Hematopoietic multipotent progenitor cell treated with erythropoietin and hydrocortisone succinate and interleukin-3 and kit ligand, for 17 days (in vitro differentiated cells): ENCODE data around the gene CENPF.

Experiments used
- DNase-seq: peaks from one replicate; pipeline ENCODE4 v3.0.0-alpha.2; 2015; ENCODE audit warnings: low spot score

The CENPF gene

DNA sequence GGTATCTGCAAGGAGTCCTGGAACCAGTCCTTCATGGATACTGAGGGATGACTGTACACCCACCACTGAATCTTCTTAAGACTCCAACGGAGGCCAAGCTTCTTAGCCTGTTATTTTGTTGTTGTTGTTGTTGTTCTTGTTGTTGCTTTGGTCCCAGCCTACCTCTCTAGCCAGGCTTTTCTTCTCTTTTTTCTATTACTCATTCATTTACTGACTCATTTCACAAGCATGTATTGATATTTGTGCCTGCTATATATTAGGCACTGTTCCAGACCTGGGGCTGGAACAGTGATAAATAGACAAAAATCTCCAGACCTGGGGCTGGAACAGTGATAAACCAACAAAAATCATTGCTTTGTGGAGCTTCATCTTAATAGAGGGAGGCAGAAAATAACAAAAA, 20.4 kb downstream of the CENPF start:
- DNase-seq, result no peak

DNA sequence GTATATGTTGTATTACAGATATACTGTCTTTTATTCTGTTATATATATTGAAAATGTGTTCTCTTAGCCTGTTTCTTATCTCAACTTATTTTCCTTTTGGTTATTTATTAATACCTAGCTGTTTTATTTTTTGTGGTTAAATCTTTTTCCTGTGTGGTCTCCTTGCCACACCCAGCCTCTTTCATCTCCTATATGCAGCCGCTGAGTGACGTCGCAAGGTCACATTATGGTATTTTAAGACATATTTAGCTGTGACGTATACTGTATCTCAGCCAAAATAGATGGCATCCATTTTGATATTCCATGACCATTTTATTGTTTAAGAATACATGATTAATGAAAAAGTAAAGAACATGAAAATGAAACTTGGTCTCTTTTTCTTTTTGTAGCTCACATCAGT, 29.1 kb downstream of the CENPF start:
- DNase-seq, result no peak

DNA sequence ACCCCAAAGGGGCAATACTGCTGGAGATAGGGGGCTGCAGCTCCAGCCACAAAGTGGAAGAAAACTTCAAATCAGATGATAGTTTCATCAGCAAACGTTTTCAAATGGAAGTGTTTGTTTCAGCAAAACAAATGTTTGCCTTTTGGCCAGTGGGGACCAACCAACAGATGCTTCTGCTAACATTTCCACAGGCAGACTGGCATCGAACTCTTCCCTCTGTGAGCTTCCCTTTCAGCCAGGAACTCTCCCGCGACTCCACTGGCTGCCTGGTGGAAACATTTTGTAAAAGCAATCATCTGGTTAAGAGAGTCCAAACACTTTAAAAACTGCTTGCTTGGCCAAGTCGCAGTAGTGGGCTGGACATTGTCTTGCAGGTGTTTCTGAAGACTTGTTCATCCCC, 30.7 kb downstream of the CENPF start:
- no peak for DNase-seq

DNA sequence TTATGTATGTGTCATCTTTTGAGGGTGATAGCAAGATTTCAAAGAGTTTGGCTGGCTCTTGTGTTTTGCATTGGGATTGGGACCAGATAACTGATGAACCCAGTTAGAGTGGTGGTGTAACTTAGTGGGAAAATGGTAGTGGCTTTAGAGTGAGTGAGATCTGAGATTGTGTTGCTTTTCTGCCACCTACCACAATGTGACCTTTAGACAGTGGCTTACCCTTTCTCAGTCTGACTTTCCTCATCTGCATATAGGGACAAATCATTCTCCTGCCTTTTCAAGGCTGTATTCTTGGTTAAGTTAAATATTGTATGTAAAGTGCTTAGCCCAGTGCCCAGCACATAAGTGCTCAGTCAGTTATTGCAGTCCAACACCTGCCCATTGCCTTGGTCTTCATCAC, 31.3 kb downstream of the CENPF start:
- DNase-seq, result no peak

DNA sequence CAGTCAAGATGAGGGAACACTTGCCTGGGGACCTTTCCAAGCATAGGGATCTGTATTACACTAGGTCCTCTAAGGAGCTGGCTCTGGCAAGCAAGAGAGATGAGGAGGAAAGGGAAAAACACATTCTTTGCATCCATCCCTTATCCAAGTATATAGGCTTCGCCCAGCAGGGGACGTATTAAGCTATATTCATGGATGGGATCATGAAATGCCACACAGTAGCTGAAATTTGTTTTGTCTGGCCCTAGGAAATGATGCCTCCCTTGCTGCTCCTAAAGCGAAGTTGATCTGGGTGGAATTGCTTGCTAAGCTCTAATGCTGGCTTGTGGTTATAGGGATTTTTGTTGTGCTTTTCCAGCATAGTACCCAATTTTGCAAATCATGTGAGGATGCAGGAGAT, 32.1 kb downstream of the CENPF start:
- DNase-seq, result no peak

DNA sequence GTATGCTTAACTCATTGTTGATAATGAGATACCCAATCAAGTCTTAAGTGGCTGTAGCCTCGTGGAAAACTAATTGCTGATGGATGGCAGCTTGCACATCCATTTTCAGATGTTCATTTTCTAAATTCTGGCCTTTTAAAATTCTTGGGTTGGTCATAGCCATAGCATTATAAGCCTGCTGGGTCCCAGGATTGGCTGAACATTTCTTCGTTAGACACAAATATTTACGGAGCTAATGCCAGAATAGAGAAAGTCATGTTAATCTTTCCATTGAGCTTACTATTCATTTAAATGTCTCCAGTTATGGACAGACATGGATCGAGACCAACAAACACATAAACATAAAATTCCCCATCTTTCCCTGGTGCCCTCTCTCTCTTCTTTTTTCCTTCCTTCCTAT, 32.5 kb downstream of the CENPF start:
- no peak for DNase-seq

DNA sequence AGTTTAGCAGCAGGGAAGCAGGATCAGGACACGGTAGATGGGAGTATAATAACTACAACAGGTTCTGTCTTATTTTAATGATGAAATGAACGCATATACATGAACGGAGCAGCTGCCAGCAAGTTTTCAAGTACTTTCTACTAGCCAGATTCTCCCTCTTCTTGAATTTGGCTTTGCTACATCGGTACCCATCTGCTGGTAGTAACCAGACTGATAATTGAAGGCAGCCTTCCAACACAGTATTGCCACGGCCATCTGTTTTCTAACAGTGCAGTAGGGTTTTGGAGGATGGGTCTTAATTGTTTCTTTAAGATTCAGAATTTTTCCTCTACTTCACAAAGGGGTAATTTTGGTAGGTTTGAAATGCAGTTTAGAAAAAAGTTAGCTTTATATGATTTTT, 33.4 kb downstream of the CENPF start:
- no peak for DNase-seq

DNA sequence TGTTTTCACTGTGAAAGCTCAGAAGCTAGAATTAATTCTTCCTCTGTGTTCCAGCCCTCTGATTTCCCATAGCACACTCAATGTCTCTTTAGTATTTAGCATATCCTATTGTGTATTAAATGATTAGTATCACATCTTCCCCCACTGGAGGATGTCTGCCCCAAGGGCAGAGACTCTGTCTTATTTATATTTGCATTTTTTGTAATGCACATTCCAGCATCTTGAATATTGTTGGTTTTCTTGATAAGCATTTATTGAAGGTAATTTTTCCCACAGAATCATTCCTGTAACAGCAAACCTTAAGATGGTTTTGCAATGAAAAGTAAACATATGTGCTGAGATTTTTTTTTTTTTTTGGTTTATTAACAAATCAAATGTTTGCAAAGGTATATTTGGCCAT, 34.1 kb downstream of the CENPF start:
- no peak for DNase-seq

DNA sequence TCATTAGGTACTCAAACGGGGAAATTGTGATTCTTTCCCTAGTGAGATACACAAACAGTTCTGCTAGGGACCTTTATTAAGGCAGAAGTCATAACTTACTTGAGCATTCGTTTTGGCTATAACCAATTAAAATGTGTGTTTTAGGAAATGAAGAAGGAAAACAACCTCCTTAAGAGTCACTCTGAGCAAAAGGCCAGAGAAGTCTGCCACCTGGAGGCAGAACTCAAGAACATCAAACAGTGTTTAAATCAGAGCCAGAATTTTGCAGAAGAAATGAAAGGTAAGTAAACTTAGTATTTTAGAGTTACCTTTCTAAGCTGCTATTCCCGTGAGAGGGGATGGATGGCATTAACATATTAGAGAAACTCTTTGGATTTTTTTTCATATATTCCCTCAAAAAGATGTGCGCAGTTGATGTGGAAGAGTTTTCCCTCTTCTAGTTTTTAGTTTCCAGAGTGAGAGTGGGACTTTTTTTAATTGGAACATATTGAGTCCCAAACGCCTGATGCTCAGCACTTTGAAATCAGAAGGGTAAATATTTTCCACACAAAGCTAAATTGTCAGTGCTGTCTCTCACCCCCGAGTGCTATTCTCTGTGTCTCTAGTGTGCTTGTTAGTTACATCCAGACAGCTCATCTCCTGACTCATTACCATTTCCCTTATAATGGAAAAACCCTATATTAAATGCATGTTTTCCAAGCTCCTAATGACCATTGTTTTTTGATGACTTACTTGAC, 34.9 kb downstream of the CENPF start:
- DNase-seq, result peak; percentile 23

DNA sequence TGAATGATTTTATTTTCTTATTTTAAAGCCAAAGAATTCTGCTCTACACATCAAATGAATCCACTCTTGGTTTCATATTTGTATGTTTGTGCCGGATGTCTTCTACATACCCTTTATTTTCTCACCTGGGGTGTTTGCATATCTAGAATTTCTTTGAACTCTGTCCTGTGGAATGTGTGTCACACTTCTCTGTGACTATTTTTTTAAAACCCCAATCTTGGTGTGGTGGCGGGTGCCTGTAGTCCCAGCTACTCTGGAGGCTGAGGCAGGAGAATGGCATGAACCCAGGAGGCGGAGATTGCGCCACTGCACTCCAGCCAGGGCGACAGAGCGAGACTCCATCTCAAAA, 35.4 kb downstream of the CENPF start:
- no peak for DNase-seq

DNA sequence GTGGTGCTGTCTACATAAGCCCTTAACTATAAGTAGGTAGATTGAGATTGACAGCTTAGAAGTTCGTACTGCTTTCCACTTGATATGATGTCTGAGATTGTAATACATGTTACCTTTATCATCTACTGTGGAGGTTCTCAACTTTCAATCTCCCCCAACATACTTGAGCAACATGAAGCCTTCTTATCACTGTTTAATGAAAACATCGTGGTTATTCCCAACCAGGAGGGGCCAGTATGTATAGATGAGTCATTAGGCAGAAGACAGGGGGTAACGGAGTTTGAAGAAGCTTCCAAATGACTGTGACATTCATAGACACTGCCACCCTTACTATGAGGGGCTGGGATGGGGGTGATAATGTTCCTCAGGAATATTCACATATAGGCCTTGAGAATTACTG, 36.0 kb downstream of the CENPF start:
- no peak for DNase-seq

DNA sequence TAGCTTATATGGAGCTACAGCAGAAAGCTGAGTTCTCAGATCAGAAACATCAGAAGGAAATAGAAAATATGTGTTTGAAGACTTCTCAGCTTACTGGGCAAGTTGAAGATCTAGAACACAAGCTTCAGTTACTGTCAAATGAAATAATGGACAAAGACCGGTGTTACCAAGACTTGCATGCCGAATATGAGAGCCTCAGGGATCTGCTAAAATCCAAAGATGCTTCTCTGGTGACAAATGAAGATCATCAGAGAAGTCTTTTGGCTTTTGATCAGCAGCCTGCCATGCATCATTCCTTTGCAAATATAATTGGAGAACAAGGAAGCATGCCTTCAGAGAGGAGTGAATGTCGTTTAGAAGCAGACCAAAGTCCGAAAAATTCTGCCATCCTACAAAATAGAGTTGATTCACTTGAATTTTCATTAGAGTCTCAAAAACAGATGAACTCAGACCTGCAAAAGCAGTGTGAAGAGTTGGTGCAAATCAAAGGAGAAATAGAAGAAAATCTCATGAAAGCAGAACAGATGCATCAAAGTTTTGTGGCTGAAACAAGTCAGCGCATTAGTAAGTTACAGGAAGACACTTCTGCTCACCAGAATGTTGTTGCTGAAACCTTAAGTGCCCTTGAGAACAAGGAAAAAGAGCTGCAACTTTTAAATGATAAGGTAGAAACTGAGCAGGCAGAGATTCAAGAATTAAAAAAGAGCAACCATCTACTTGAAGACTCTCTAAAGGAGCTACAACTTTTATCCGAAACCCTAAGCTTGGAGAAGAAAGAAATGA, 37.6 kb downstream of the CENPF start:
- no peak for DNase-seq

DNA sequence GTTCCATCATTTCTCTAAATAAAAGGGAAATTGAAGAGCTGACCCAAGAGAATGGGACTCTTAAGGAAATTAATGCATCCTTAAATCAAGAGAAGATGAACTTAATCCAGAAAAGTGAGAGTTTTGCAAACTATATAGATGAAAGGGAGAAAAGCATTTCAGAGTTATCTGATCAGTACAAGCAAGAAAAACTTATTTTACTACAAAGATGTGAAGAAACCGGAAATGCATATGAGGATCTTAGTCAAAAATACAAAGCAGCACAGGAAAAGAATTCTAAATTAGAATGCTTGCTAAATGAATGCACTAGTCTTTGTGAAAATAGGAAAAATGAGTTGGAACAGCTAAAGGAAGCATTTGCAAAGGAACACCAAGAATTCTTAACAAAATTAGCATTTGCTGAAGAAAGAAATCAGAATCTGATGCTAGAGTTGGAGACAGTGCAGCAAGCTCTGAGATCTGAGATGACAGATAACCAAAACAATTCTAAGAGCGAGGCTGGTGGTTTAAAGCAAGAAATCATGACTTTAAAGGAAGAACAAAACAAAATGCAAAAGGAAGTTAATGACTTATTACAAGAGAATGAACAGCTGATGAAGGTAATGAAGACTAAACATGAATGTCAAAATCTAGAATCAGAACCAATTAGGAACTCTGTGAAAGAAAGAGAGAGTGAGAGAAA, 38.4 kb downstream of the CENPF start:
- DNase-seq, result no peak

DNA sequence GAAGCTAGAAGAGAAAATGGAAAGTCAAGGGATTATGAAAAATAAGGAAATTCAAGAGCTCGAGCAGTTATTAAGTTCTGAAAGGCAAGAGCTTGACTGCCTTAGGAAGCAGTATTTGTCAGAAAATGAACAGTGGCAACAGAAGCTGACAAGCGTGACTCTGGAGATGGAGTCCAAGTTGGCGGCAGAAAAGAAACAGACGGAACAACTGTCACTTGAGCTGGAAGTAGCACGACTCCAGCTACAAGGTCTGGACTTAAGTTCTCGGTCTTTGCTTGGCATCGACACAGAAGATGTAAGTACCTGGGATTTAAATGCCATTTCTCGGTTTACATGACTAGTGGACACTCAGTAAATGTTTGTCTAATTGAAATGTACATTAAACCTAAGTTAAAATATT, 40.0 kb downstream of the CENPF start:
- no peak for DNase-seq

DNA sequence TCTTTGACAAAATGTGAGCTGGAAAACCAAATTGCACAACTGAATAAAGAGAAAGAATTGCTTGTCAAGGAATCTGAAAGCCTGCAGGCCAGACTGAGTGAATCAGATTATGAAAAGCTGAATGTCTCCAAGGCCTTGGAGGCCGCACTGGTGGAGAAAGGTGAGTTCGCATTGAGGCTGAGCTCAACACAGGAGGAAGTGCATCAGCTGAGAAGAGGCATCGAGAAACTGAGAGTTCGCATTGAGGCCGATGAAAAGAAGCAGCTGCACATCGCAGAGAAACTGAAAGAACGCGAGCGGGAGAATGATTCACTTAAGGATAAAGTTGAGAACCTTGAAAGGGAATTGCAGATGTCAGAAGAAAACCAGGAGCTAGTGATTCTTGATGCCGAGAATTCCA, 42.7 kb downstream of the CENPF start:
- DNase-seq, result no peak

DNA sequence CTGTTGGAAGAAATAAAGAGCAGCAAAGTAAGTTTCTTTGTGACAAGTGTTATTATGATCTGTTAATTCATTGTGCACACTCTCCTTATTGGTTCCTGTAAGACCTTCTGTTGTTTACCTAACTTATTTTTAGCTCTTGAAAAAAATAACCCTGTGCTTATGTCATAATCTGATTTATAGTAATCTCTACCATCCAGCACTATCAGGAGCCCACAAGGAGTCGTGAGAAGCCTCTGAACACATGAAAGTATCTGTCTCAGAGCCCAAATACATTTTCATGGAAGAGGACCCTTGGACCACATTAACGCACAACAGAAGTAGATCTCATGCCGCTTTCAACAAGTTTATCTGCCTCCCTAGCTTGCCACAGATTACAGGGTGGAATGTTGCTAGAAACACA, 45.8 kb downstream of the CENPF start:
- no peak for DNase-seq

DNA sequence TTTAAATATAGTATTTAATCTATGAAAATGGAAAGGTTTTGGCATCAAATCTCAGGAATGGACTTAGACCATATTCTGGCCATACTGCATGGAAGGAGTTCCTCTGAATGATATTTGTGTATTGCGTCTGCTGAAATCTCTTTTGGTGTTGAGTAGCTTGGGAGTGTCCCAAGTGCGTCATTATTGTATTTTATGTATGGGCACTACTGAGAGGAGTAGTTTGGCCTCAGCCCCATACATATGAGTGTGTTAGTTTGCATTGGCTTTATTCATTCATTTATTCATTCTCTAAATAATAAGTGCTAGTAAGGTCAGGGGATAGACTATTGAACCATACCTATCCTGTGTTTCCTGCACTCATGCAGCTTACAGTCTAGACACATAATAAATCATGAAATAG, 46.6 kb downstream of the CENPF start:
- no peak for DNase-seq

DNA sequence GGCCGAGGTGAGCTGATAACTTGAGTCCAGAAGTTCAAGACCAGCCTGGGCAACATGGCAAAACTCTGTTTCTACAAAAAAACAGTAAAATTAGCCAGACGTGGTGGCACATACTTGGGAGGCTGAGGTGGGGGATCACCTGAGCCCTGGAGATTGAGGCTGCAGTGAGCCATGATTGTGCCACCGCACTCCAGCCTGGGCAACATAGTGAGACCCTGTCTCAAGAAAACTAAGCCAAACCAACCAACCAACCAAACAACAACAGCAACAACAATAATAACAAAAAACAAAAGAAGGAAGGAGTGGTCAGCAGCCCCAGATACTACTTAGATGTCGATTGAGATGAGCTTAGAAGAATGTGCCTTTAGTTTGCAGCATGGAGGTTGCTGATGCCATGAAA, 47.7 kb downstream of the CENPF start:
- DNase-seq, result no peak

DNA sequence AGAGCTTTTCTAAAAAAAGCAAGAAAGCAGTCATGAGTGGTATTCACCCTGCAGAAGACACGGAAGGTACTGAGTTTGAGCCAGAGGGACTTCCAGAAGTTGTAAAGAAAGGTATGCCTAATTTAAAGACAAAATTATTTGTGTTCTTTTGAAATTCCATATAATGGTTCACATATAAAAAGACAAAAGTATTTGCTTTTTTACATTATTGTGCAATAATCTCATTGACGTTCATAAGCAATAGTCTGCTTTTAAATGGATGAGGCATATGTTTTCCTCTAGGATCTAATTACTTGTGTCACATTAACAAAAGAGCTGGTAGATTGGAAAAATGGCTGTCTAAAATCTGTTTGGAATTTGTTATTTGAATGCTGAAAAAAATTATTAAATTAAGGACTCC, 54.3 kb downstream of the CENPF start:
- no peak for DNase-seq

DNA sequence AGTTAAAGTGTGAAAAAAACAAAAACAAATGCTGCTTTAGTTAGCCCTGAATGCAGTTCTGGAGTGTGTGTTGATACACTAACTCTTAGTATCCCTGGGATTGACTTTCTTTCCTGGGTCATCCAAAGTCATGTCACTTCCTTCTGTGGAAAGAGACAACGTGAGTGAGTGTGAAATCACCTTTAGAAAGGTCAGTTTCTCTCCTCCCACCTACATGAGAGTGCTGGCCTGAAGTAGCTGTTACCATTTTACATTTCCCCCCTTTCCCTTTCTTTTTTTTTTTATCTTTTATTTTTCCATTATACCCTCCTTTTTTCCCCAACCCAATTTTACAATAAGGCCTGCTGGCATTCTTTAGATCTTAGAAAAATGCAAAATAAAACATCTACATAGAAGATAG, 55.2 kb downstream of the CENPF start:
- DNase-seq, result no peak

DNA sequence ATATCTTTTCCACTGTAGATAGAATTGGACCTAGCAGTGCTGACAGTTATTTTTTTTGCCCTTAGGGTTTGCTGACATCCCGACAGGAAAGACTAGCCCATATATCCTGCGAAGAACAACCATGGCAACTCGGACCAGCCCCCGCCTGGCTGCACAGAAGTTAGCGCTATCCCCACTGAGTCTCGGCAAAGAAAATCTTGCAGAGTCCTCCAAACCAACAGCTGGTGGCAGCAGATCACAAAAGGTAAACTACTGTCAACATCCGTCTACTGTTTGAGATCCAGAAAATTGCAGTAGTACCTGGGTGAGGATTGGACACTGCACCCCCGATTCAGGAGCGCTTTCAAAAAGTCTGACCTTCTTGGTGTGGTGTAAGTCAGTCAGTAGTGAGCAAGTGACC, 55.8 kb downstream of the CENPF start:
- DNase-seq, result no peak

DNA sequence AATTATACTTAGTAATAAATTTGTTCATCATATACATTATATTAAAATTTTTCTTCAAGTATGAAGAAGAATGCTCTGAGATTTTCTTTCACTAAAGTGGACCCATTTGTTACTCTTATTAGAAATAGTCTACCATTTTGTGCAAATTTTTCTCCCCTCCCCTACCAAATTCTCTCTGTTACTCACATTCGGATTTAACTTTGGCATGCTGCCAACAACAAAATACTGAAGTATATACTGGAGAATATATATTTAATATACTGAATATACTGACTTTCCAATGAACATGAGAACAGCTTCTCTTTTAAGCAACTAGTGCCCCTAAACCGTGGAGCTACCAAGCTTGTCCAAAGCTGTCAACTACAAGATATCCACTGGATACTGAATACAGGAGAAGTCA, 57.2 kb downstream of the CENPF start:
- DNase-seq, result no peak

DNA sequence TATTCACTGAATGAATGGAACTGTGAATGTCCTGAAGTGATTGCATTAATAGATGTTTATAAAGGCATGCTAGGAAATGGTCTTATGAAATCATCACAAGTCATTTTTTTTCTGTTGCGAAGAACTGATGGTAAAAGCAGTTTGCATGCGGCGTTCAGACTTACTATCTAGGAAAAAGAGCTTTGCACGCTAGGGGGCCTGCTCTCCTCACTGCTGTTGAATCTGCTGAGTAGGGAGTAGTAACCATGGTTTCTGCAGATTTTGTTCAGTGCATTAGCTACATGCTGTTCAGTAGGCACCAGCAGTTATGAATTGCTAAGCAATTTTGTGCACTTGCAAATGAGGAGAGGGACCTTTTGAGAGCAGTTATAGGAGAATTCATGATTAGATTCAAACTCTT, 57.9 kb downstream of the CENPF start:
- DNase-seq, result no peak
